LNCAP (cell line): ENCODE results near the gene NAP1L4.

Source experiments
- CTCF ChIP-seq: fragments of 450-650 bp; IDR thresholded peaks from 2 replicates; pipeline ENCODE4 v1.5.1; 2017; ENCODE audit warnings: mild to moderate bottlenecking

NAP1L4 gene

DNA sequence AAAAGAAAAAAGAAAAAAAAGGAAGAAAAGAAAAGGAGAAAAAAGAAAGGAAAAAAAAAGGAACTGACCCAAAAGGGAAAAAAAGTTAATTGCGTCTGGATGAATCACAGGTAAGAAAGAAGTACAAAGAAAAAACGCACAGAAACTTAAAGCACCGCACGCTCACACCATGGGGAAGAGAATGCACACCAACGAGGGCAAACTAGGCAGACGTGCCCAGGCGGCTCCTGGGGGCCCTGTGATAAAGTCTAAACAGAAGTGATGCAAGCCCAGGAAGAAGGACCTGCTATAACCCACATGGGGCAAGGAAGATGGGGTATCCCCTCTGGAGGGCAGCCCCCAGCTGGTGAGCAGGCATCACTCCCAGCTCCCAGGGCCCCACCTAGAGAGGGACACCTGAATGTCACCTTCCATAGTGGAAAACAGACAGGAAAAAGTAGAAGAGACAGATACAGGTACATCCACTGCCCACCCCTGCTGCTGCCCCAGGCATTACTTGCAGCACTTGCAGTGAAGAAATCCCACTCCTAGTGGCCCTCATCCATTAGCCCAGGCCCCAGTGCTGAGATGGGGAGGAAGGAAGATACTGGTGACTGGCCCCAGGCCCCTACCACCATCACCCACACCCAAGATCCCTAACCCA lies 28.9 kb downstream of the NAP1L4 start:
- TF ChIP-seq CTCF: no peak

- TF ChIP-seq CTCF: no peak
Measured at GRCh38 chr11:2961080-2961479, 31.0 kb downstream of the NAP1L4 start.

- no peak for TF ChIP-seq CTCF
Measured at GRCh38 chr11:2960139-2960538, 32.0 kb downstream of the NAP1L4 start.

DNA sequence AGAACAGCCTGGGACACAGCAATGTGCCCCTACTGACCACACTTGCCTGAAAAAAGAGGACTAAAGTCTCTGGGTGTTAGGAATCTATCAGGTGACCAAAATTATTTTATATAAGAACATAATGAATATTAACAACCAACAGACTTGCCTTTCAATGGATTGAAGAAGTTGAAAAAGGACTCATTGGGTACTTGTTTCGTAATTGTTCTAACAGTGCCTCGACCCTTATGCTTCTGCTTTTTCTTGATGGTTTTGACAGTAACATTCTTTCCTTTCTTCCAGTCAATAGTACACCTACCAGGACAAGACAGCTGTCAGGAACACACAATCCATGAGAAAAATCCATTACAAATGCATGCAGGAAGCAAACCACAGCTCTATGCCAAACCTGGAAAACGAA lies 33.9 kb downstream of the NAP1L4 start:
- TF ChIP-seq CTCF: no peak

- TF ChIP-seq CTCF: no peak
Measured at GRCh38 chr11:2955906-2956476, 36.1 kb downstream of the NAP1L4 start.

- no peak for TF ChIP-seq CTCF
Measured at GRCh38 chr11:2954263-2954662, 37.9 kb downstream of the NAP1L4 start.

DNA sequence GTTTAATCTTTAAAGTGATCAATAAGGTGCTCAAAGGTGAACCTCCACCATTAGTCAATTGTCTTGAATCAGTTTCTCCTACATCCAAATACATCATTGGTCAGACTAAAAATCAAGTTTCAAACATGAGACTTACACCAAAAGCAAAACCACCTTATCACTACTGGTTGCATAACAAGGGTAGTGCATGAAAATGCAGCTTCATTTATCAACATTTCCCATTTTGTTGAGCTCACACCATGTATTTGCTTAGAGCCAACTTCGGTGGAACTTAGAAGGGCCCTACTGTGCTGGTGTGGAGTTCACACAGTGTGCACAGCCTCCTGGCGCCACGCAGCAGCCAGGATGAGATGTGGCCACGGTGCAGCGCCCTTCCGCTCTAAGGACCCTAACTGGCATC lies 39.8 kb downstream of the NAP1L4 start:
- no peak for TF ChIP-seq CTCF
